IMR-90 (cell line): ENCODE results near the gene TULP4.

Source experiments
- BHLHE40 ChIP-seq: fragments of 150-350 bp; IDR thresholded peaks from 2 replicates; pipeline ENCODE4 v1.6.1; 2016; ENCODE audit warnings: mild to moderate bottlenecking, low read depth, low read length
- CEBPB ChIP-seq: IDR thresholded peaks from 2 replicates; pipeline ENCODE4 v1.6.1; 2012; ENCODE audit warnings: low read depth, low read length, improper control_type of control experiment
- CTCF ChIP-seq: conservative IDR thresholded peaks from 2 replicates; pipeline ENCODE4 v1.5.1; 2012; ENCODE audit warnings: mild to moderate bottlenecking, low read depth, low read length, improper control_type of control experiment
- MAFK ChIP-seq: IDR thresholded peaks from 2 replicates; pipeline ENCODE4 v1.6.1; 2012; ENCODE audit warnings: low read depth, low read length, improper control_type of control experiment
- NFE2L2 ChIP-seq: fragments of 150-350 bp; IDR thresholded peaks from 2 replicates; pipeline ENCODE4 v1.6.1; 2016; ENCODE audit warnings: low read depth, mild to moderate bottlenecking, low read length
- POLR2A ChIP-seq: IDR thresholded peaks from 2 replicates; pipeline ENCODE4 v1.6.1; 2012; ENCODE audit warnings: mild to moderate bottlenecking, low read depth, low read length
- RAD21 ChIP-seq: IDR thresholded peaks from 2 replicates; pipeline ENCODE4 v1.6.1; 2012; ENCODE audit warnings: low read length, improper control_type of control experiment
- SMC3 ChIP-seq: fragments of 150-350 bp; IDR thresholded peaks from 2 replicates; pipeline ENCODE4 v1.6.1; 2016; ENCODE audit warnings: low read depth, mild to moderate bottlenecking, antibody characterized with exemption, low read length, moderate library complexity

GRCh38 chr6:158531566-158531965 is 219.3 kb downstream of the TULP4 start:
- TF ChIP-seq MAFK: no peak
- TF ChIP-seq CTCF: no peak
- no peak for TF ChIP-seq NFE2L2
- TF ChIP-seq BHLHE40: no peak
- no peak for TF ChIP-seq CEBPB
- no peak for TF ChIP-seq RAD21
- no peak for TF ChIP-seq POLR2A
- TF ChIP-seq SMC3: no peak
